Endothelial cell of umbilical vein (primary cell): ENCODE results near the gene JAKMIP1. TPM values are rescaled to one million over a fixed set of nuclear protein-coding genes. Genes with fewer than 3 reads are reported as not detected.

Experiments used
- BruUV-seq: library from RNA; stranded (reverse); fragments of 400-500 nt; replicated peaks from 2 replicates; lab custom pipeline; 2021; lab: Mats Ljungman, UMichigan
- CTCF ChIA-PET: fragments of 300-600, 350-600 bp; sonication (Branson Sonifier 250); formaldehyde crosslinking; loops from one replicate; lab custom pipeline; 2021; ENCODE audit warnings: antibody characterized with exemption, inconsistent platforms; lab: Charles Lee
- POLR2A ChIA-PET: fragments of 300-600, 350-600 bp; sonication (Branson Sonifier 250); formaldehyde crosslinking; loops from one replicate; lab custom pipeline; 2021; ENCODE audit warnings: antibody characterized with exemption, inconsistent platforms; lab: Charles Lee
- DNase-seq: peaks from one replicate; pipeline ENCODE4 v3.0.0-alpha.2; 2011; ENCODE audit warnings: low read depth, low spot score
- FAIRE-seq: peaks from 2 replicates; lab custom pipeline; 2011; peaks lifted over from hg19 to GRCh38; lab: Jason Lieb, UNC
- H2AFZ ChIP-seq: 2 replicates; pipeline ENCODE4 v1.6.0; 2012; ENCODE audit warnings: low read depth, low read length, control low read depth, inconsistent platforms
- H3K27ac ChIP-seq: 2 replicates; pipeline ENCODE4 v1.5.1; 2011; ENCODE audit warnings: low read depth, mild to moderate bottlenecking, control low read depth, low read length, moderate library complexity; ENCODE audit not compliant: insufficient read depth
- H3K27me3 ChIP-seq, 2 experiments: 2 replicates each; pipeline versions ENCODE4 v1.6.0 to v1.6.1; 2011; ENCODE audit warnings: low read length in 2 of 2, mixed read lengths in 1 of 2; ENCODE audit not compliant: control insufficient read depth in 2 of 2, insufficient read depth in 2 of 2
- H3K36me3 ChIP-seq, 2 experiments: 2 replicates in 1 of 2; 3 replicates in 1 of 2; pipeline ENCODE4 v1.5.1; 2011; ENCODE audit warnings: low read length in 2 of 2, mild to moderate bottlenecking in 1 of 2, moderate library complexity in 1 of 2; ENCODE audit not compliant: control insufficient read depth in 2 of 2, insufficient read depth in 2 of 2; ENCODE audit errors: extremely low read depth in 1 of 2
- H3K4me1 ChIP-seq: 3 replicates; pipeline ENCODE4 v1.5.1; 2011; ENCODE audit warnings: mild to moderate bottlenecking, low read length; ENCODE audit not compliant: control insufficient read depth, insufficient read depth; ENCODE audit errors: extremely low read depth
- H3K4me2 ChIP-seq: 2 replicates; pipeline ENCODE4 v1.6.1; 2011; ENCODE audit warnings: low read length, control low read depth, mixed read lengths; ENCODE audit not compliant: insufficient read depth
- H3K4me3 ChIP-seq, 3 experiments: fragments of 200-600 bp in 1 of 3; sonication (generic), shearing (Covaris generic) in 1 of 3; replicated peaks in 1 of 3; 2 replicates each; pipeline ENCODE4 v1.5.1; 2011 to 2016; ENCODE audit warnings: control low read depth in 3 of 3, low read length in 3 of 3, mild to moderate bottlenecking in 2 of 3, inconsistent platforms in 1 of 3, low read depth in 1 of 3, moderate library complexity in 1 of 3; ENCODE audit not compliant: insufficient read depth in 1 of 3
- H3K79me2 ChIP-seq: 2 replicates; pipeline ENCODE4 v1.6.0; 2012; ENCODE audit warnings: low read length, inconsistent platforms; ENCODE audit not compliant: control insufficient read depth, insufficient read depth
- H3K9ac ChIP-seq: replicated peaks from 2 replicates; pipeline ENCODE3; 2011; ENCODE audit warnings: low read length, control low read depth; ENCODE audit not compliant: insufficient read depth; ENCODE audit errors: extremely low read depth
- H3K9me1 ChIP-seq: replicated peaks from 3 replicates; pipeline ENCODE4 v1.6.0; 2011; ENCODE audit warnings: mild to moderate bottlenecking, low read length; ENCODE audit not compliant: control insufficient read depth, insufficient read depth; ENCODE audit errors: extremely low read depth
- H3K9me3 ChIP-seq: replicated peaks from 2 replicates; pipeline ENCODE4 v1.5.1; 2012; ENCODE audit warnings: low read length, inconsistent platforms; ENCODE audit not compliant: control insufficient read depth, insufficient read depth
- H4K20me1 ChIP-seq: replicated peaks from 2 replicates; pipeline ENCODE3; 2011; ENCODE audit warnings: mild to moderate bottlenecking, low read length; ENCODE audit not compliant: control insufficient read depth, insufficient read depth; ENCODE audit errors: extremely low read depth
- EZH2 ChIP-seq: IDR thresholded peaks from 2 replicates; pipeline ENCODE4 v1.6.1; 2012; ENCODE audit warnings: borderline replicate concordance, low read depth, mild to moderate bottlenecking, moderate library complexity, low read length, inconsistent platforms; ENCODE audit not compliant: severe bottlenecking
- FOS ChIP-seq: IDR thresholded peaks from 2 replicates; pipeline ENCODE4 v1.6.1; 2011; ENCODE audit warnings: mild to moderate bottlenecking, low read length, moderate library complexity, borderline replicate concordance; ENCODE audit not compliant: insufficient read depth
- GATA2 ChIP-seq: IDR thresholded peaks from 2 replicates; pipeline ENCODE4 v1.7.0; 2011; ENCODE audit warnings: low read depth, mild to moderate bottlenecking, moderate library complexity, mixed read lengths, low read length; ENCODE audit not compliant: insufficient read length, insufficient read depth
- JUN ChIP-seq: IDR thresholded peaks from 2 replicates; pipeline ENCODE4 v1.6.1; 2011; ENCODE audit warnings: borderline replicate concordance, low read depth; ENCODE audit not compliant: insufficient read length, insufficient read depth
- MYC ChIP-seq: IDR thresholded peaks from one replicate; pipeline ENCODE4 v1.6.1; 2011; ENCODE audit warnings: mild to moderate bottlenecking, low read depth, low read length
- POLR2A ChIP-seq: IDR thresholded peaks from 2 replicates; pipeline ENCODE4 v1.6.1; 2012; ENCODE audit warnings: low read depth, mild to moderate bottlenecking, control low read depth, low read length
- POLR2AphosphoS5 ChIP-seq: IDR thresholded peaks from 2 replicates; pipeline ENCODE4 v1.6.1; 2012; ENCODE audit warnings: low read depth, mild to moderate bottlenecking, control low read depth, low read length, moderate library complexity; ENCODE audit not compliant: insufficient read depth
- dilution Hi-C: fragments of 300-500 bp; cut with MboI; formaldehyde crosslinking; loops from one replicate; pipeline ENCODE4 v1.15.0; 2019; ENCODE audit warnings: low sequenced_read_pairs; ENCODE audit not compliant: extremely low pct_ligation_motif_present
- intact Hi-C: fragments of 100-400 bp; cut with micrococcal nuclease; formaldehyde crosslinking; loops from one replicate; pipeline ENCODE4 v1.10.0; 2022
- polyA plus RNA-seq, 4 experiments: library from polyadenylated mRNA; depleted of rRNA in 3 of 4; stranded (reverse) in 3 of 4; unstranded in 1 of 4; fragments of >200 nt; gene quantifications; 2 replicates each; pipeline versions ENCODE4 v1.2.1 to v1.2.3, GENCODE V29; 2011 to 2012; ENCODE audit warnings: missing spikeins in 1 of 4
- total RNA-seq: library from RNA; stranded (reverse); gene quantifications from 2 replicates; pipeline ENCODE4 v1.2.3, GENCODE V29; 2021
- TF ChIP-seq, protein P1 (sequence below): IDR thresholded peaks from 2 replicates; pipeline ENCODE4 v1.6.1; 2011; ENCODE audit not compliant: insufficient read depth, insufficient read length

JAKMIP1 gene
- total and polyA plus RNA-seq, 2 donors (not counting 3 experiments of a cell fraction or from before 2014, with no cell fraction given) = not detected

DNA sequence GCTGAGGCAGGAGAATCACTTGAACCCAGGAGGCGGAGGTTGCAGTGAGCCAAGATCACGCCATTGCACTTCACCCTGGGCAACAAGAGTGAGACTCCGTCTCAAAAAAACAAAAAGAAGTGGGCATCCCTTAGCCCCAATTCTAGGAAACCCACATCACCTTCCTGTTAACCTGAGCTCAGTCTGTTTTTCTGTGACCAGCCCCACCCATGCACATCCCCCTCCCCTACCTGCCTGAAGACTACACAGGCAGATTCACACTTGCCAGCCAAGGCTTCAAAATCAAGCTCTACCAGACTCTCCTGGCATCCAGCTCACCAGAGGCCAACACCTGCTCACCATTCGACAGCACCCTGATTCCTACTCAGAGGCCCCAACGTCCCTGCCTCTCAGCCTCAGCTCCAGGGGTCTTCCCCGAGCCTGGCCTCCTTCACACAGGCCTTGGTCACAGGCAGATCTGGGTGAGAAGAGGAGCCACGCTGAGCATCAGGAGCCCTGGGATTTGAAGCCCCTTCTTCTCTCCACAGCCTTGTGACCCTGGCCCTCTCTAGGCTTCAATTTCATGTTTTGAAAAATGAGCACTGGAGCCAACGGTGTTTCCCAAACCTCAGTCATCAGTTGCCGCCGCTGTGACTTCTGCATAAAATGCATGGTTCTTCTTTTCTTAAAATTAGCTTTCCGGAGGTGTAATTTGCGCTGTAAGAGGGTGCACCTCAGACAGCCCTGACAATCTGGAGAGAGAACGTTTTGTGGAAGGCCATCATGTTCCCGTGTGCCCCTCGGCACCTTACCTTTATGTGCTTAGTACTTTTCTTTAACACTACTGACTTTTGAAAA is 47.3 kb downstream of the JAKMIP1 start:
- dilution Hi-C loops = no loop called here
- H3K9me3 ChIP-seq = no peaks in the 10 kb centered on the region
- H3K4me3 ChIP-seq = no peak overlapping the region
- no peaks in the 10 kb centered on the region for H4K20me1 ChIP-seq
- FAIRE-seq (no peak), DNase-seq (no peak)
- H3K27ac ChIP-seq = no peak overlapping the region
- TF ChIP-seq, protein P1, sequence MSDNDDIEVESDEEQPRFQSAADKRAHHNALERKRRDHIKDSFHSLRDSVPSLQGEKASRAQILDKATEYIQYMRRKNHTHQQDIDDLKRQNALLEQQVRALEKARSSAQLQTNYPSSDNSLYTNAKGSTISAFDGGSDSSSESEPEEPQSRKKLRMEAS = no peak
- no peak for TF ChIP-seq POLR2A
- TF ChIP-seq EZH2 = no peak
- no peak for TF ChIP-seq POLR2AphosphoS5
- TF ChIP-seq FOS = no peak
- TF ChIP-seq JUN = no peak
- TF ChIP-seq MYC = no peak
- no peak for TF ChIP-seq GATA2
- H3K9me1 ChIP-seq = no peaks in the 10 kb centered on the region
- ChIA-PET POLR2A (no interaction called here), CTCF (no interaction called here)
- intact Hi-C loops = no loop called here
- H3K27me3 ChIP-seq = no peaks in the 10 kb centered on the region
- H3K9ac ChIP-seq = no peak overlapping the region
- H3K36me3 ChIP-seq = no peaks in the 10 kb centered on the region
- H2AFZ ChIP-seq = no peak overlapping the region
- no peaks in the 10 kb centered on the region for H3K79me2 ChIP-seq
- no peak overlapping the region for H3K4me2 ChIP-seq
- BruUV-seq = no TSS peak
- H3K4me1 ChIP-seq = no peaks in the 10 kb centered on the region
